MM.1S (cell line): Measurements from ENCODE around the gene DUOX1.

Experiments used
- DNase-seq: peaks from one replicate; pipeline ENCODE4 v3.0.0-alpha.2; 2015
- H2AFZ ChIP-seq: fragments of 300-600 bp; sonication (generic); 2 replicates; pipeline ENCODE4 v1.6.0; 2016; ENCODE audit warnings: antibody characterized with exemption, low read length
- H3F3A ChIP-seq: fragments of 300-600 bp; sonication (generic); 2 replicates; pipeline ENCODE4 v1.6.1; 2016; ENCODE audit warnings: mild to moderate bottlenecking, antibody characterized with exemption, low read length, moderate library complexity, mixed read lengths; ENCODE audit not compliant: insufficient read depth
- H3K27ac ChIP-seq: fragments of 300-600 bp; sonication (generic); 2 replicates; pipeline ENCODE4 v1.5.1; 2016; ENCODE audit warnings: mild to moderate bottlenecking, low read length
- H3K27me3 ChIP-seq: fragments of 300-600 bp; sonication (generic); replicated peaks from 2 replicates; pipeline ENCODE4 v1.6.0; 2016; ENCODE audit warnings: low read length; ENCODE audit not compliant: insufficient read depth
- H3K36me3 ChIP-seq: fragments of 300-600 bp; sonication (generic); replicated peaks from 2 replicates; pipeline ENCODE4 v1.6.1; 2016; ENCODE audit warnings: mild to moderate bottlenecking, low read length, mixed read lengths; ENCODE audit not compliant: insufficient read depth
- H3K4me1 ChIP-seq: fragments of 300-600 bp; sonication (generic); 2 replicates; pipeline ENCODE4 v1.6.1; 2016; ENCODE audit warnings: low read length, mixed read lengths
- H3K4me2 ChIP-seq: fragments of 300-600 bp; sonication (generic); 2 replicates; pipeline ENCODE4 v1.6.0; 2016; ENCODE audit warnings: low read depth, low read length
- H3K4me3 ChIP-seq: fragments of 300-600 bp; sonication (generic); 2 replicates; pipeline ENCODE4 v1.5.1; 2016; ENCODE audit warnings: low read length, mixed read lengths
- H3K79me2 ChIP-seq: fragments of 300-600 bp; sonication (generic); 2 replicates; pipeline ENCODE4 v1.6.1; 2016; ENCODE audit warnings: mixed run types, low read length, mixed read lengths
- H3K9ac ChIP-seq: fragments of 300-600 bp; sonication (generic); 2 replicates; pipeline ENCODE4 v1.6.1; 2016; ENCODE audit warnings: low read length, mixed read lengths
- H3K9me2 ChIP-seq: fragments of 300-600 bp; sonication (generic); replicated peaks from 2 replicates; pipeline ENCODE4 v1.6.1; 2016; ENCODE audit warnings: mild to moderate bottlenecking, low read length, mixed read lengths; ENCODE audit not compliant: insufficient read depth
- H3K9me3 ChIP-seq: fragments of 300-600 bp; sonication (generic); replicated peaks from 2 replicates; pipeline ENCODE4 v1.6.1; 2016; ENCODE audit warnings: mild to moderate bottlenecking, low read length, mixed read lengths; ENCODE audit not compliant: insufficient read depth
- H4K20me1 ChIP-seq: fragments of 300-600 bp; sonication (generic); 2 replicates; pipeline ENCODE4 v1.6.1; 2016; ENCODE audit warnings: mild to moderate bottlenecking, low read length, moderate library complexity, mixed read lengths; ENCODE audit not compliant: insufficient read depth
- EZH2 ChIP-seq: fragments of 300-600 bp; sonication (generic); optimal IDR thresholded peaks from 2 replicates; pipeline ENCODE3; 2017; ENCODE audit warnings: low read depth, mild to moderate bottlenecking, antibody characterized with exemption, low read length, mixed read lengths
- EZH2phosphoT487 ChIP-seq: fragments of 300-600 bp; sonication (generic); IDR thresholded peaks from 2 replicates; pipeline ENCODE4 v1.6.1; 2018; ENCODE audit warnings: antibody characterized with exemption, low read length
- TF ChIP-seq, protein P1 (sequence below): fragments of 300-600 bp; sonication (generic); IDR thresholded peaks from 2 replicates; pipeline ENCODE4 v1.5.1; 2016; ENCODE audit warnings: antibody characterized with exemption, low read length, mixed read lengths

DUOX1 gene

GRCh38 chr15:45089712-45090373 lies 40.0 kb upstream of the DUOX1 start:
- Histone ChIP-seq H3K9me3 (no peaks in the 10 kb centered on the region), H3K9ac (no peak overlapping the region), H4K20me1 (no peaks in the 10 kb centered on the region), H3K4me3 (no peak overlapping the region), H3F3A (no peaks in the 10 kb centered on the region), H2AFZ (no peak overlapping the region), H3K79me2 (no peaks in the 10 kb centered on the region), H3K9me2 (no peaks in the 10 kb centered on the region), H3K27me3 (no peaks in the 10 kb centered on the region), H3K27ac (no peak overlapping the region), H3K4me2 (no peak overlapping the region), H3K36me3 (no peaks in the 10 kb centered on the region), H3K4me1 (no peaks in the 10 kb centered on the region)
- TF ChIP-seq EZH2phosphoT487 (no peak), EZH2 (no peak)
- TF ChIP-seq, protein P1, sequence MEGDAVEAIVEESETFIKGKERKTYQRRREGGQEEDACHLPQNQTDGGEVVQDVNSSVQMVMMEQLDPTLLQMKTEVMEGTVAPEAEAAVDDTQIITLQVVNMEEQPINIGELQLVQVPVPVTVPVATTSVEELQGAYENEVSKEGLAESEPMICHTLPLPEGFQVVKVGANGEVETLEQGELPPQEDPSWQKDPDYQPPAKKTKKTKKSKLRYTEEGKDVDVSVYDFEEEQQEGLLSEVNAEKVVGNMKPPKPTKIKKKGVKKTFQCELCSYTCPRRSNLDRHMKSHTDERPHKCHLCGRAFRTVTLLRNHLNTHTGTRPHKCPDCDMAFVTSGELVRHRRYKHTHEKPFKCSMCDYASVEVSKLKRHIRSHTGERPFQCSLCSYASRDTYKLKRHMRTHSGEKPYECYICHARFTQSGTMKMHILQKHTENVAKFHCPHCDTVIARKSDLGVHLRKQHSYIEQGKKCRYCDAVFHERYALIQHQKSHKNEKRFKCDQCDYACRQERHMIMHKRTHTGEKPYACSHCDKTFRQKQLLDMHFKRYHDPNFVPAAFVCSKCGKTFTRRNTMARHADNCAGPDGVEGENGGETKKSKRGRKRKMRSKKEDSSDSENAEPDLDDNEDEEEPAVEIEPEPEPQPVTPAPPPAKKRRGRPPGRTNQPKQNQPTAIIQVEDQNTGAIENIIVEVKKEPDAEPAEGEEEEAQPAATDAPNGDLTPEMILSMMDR: no peak
- no peak for DNase-seq

- no peaks in the 10 kb centered on the region for H3K4me1 ChIP-seq
- TF ChIP-seq, protein P1: no peak
- TF ChIP-seq EZH2phosphoT487: no peak
- no peak for TF ChIP-seq EZH2
- H3K79me2 ChIP-seq: no peaks in the 10 kb centered on the region
- no peaks in the 10 kb centered on the region for H4K20me1 ChIP-seq
- H3K27me3 ChIP-seq: no peaks in the 10 kb centered on the region
- H2AFZ ChIP-seq: no peak overlapping the region
- H3K36me3 ChIP-seq: no peaks in the 10 kb centered on the region
- H3K27ac ChIP-seq: no peak overlapping the region
- H3K4me2 ChIP-seq: no peak overlapping the region
- no peak overlapping the region for H3K9ac ChIP-seq
- H3F3A ChIP-seq: no peaks in the 10 kb centered on the region
- DNase-seq: no peak
- no peaks in the 10 kb centered on the region for H3K9me2 ChIP-seq
- no peaks in the 10 kb centered on the region for H3K9me3 ChIP-seq
- H3K4me3 ChIP-seq: no peak overlapping the region
These were observed 38.6 kb upstream of the DUOX1 start for GRCh38 chr15:45091161-45091560.

DNA sequence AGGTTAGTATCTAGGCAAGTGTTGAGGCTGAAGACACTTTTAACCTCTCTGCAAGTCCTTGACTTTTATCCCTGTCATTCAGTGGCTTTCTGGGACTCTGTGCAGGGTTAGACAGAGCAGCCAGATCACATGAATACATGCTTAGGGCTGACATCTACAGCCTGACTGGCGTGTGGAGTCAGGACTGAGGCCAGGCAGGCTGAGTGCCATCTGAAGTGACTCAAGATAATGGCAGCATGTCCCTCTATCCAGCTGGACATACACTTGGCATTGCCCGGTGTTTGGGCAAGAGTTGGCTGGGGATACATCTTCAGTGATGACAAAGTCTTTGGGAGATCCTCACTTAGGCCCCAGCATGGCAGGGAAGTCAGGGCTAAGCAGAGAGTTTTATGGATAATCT lies 38.2 kb upstream of the DUOX1 start:
- Histone ChIP-seq H3K4me2 (no peak overlapping the region), H3K9me3 (no peaks in the 10 kb centered on the region), H3F3A (no peaks in the 10 kb centered on the region), H3K4me3 (no peak overlapping the region), H3K4me1 (no peaks in the 10 kb centered on the region), H3K36me3 (no peaks in the 10 kb centered on the region), H3K79me2 (no peaks in the 10 kb centered on the region), H3K9me2 (no peaks in the 10 kb centered on the region), H3K9ac (no peak overlapping the region), H3K27me3 (no peaks in the 10 kb centered on the region), H2AFZ (no peak overlapping the region), H3K27ac (no peak overlapping the region), H4K20me1 (no peaks in the 10 kb centered on the region)
- DNase-seq: no peak
- TF ChIP-seq EZH2 (no peak), EZH2phosphoT487 (no peak)
- TF ChIP-seq, protein P1: no peak
